ENCODE data around the gene SLC6A12.
"Not testable (repeated sequence)": the region's sequence is repeated elsewhere in the genome, so short reads cannot be mapped to it uniquely, and the experiment has no call there.

Gene SLC6A12

GRCh38 chr12:214003-214741, at the start of gene SLC6A12:
Gene SLC6A12 (minus strand): TSS chr12:214157. CDS start chr12:209986, 4,171 bp downstream.
- DNase-seq, result no peak

GRCh38 chr12:263574-263973, 49.6 kb upstream of the SLC6A12 start:
- no peak for DNase-seq

GRCh38 chr12:262817-263216, 48.9 kb upstream of the SLC6A12 start, which contains the start of gene SLC6A13:
Gene SLC6A13 (minus strand): TSS chr12:262836. CDS start chr12:260052, 2,784 bp downstream.
- no peak for DNase-seq

GRCh38 chr12:262113-262512, 48.2 kb upstream of the SLC6A12 start:
- no peak for DNase-seq

GRCh38 chr12:257521-258321, 43.8 kb upstream of the SLC6A12 start:
- no peak for DNase-seq

- DNase-seq, result no peak
These were observed 43.0 kb upstream of the SLC6A12 start for GRCh38 chr12:256958-257357.

- DNase-seq, result no peak
These were observed 42.3 kb upstream of the SLC6A12 start for GRCh38 chr12:256225-256624.

- no peak for DNase-seq
These were observed 41.0 kb upstream of the SLC6A12 start for GRCh38 chr12:254912-255311.

GRCh38 chr12:254039-254438, 40.1 kb upstream of the SLC6A12 start:
- DNase-seq, result no peak

- no peak for DNase-seq
These were observed 39.3 kb upstream of the SLC6A12 start for GRCh38 chr12:253116-253831.

- DNase-seq, result no peak
These were observed 38.7 kb upstream of the SLC6A12 start for GRCh38 chr12:252636-253035.

- no peak for DNase-seq
These were observed 33.3 kb upstream of the SLC6A12 start for GRCh38 chr12:247271-247670.

- DNase-seq, result no peak
These were observed 29.4 kb upstream of the SLC6A12 start for GRCh38 chr12:243381-243780.

- DNase-seq, result no peak
These were observed 28.5 kb upstream of the SLC6A12 start for GRCh38 chr12:242496-242895.

GRCh38 chr12:241266-241665, 27.3 kb upstream of the SLC6A12 start:
- DNase-seq, result no peak

- DNase-seq, result no peak
These were observed 26.6 kb upstream of the SLC6A12 start for GRCh38 chr12:240566-240965.

- DNase-seq, result no peak
These were observed 24.9 kb upstream of the SLC6A12 start for GRCh38 chr12:238736-239398.

GRCh38 chr12:238116-238515, 24.2 kb upstream of the SLC6A12 start:
- no peak for DNase-seq

GRCh38 chr12:237026-237815, 23.3 kb upstream of the SLC6A12 start:
- DNase-seq, result no peak

GRCh38 chr12:236445-236844, 22.5 kb upstream of the SLC6A12 start:
- no peak for DNase-seq

- DNase-seq, result not testable (repeated sequence)
These were observed 22.0 kb upstream of the SLC6A12 start for GRCh38 chr12:235967-236366.

GRCh38 chr12:234891-235415, 21.0 kb upstream of the SLC6A12 start:
- DNase-seq, result no peak

Measured in stimulated activated CD4-positive, alpha-beta T cell treated with anti-CD3 and anti-CD28 coated beads, Interleukin-2, amount 100 ng/mL, for 48 hours (primary cell).